Head of caudate nucleus (tissue), 42 donors: Measurements from ENCODE around the gene THAP10.
"Not testable (repeated sequence)": the region's sequence is repeated elsewhere in the genome, so short reads cannot be mapped to it uniquely, and the experiment has no call there.

Source experiments
- DNase-seq, 42 donors: peaks; one replicate each; pipeline versions ENCODE4 v3.0.0 to v3.0.0-alpha.2; 2020 to 2021; ENCODE audit warnings: mixed read lengths in 7 of 42
- intact Hi-C: fragments of 100-400 bp; cut with DNase I; formaldehyde crosslinking; loops from one replicate; pipeline ENCODE4 v1.15.0; 2022

Gene THAP10

DNA sequence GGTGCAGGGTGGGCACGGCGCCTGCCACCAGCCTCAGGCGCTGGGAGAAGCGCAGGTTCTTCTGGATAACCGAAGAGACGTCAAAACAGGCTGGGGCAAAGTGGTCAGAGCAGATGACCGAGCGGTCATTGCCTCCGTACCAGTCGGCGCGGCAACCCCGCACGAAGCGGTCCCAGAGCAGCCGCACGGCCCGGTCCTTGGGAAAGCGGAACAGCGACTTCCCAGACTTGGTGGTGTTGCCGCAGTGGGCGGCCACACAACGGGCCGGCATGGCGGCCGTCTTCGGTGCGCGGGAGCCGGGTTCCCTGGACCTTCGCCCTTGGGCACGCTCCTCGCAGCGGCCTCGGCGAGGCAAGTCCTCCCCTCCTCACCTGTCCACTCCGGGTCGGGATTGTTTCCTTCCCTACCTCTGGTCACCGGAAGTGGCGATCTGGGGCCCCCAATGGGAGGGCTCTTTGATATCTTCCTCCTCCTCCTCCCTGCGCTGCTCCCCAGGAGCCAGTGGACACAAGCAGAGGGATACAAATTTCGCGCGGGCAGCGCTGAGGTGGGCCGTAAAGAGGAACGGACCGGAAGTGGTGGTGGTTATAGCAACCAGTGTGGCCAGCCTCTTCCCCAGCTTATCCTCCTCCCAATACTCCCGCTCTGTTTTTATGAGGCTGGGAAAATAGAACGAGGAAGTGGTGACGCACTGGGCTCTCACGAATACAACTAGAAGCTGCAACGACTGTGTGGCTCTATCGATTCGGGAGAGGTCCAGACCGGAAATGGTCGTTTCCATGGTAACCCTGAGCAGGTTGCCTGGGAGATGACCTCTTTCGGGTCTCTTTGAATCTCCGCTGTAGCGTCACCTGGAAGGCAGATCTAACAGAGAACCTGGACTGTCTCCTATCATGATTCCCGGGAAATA lies at the start of gene THAP10, which contains the start of gene LRRC49:
THAP10 (minus strand) TSS at position 432 of the 910 bp plus-strand sequence; CDS start at position 271, 161 bp downstream.
LRRC49 (plus strand) TSS at position 825 of the 910 bp plus-strand sequence; CDS start at position 894, 69 bp downstream.
- intact Hi-C loops, result no loop called here
- DNase-seq, result peak; percentile 72 to 94 (median 88)

DNA sequence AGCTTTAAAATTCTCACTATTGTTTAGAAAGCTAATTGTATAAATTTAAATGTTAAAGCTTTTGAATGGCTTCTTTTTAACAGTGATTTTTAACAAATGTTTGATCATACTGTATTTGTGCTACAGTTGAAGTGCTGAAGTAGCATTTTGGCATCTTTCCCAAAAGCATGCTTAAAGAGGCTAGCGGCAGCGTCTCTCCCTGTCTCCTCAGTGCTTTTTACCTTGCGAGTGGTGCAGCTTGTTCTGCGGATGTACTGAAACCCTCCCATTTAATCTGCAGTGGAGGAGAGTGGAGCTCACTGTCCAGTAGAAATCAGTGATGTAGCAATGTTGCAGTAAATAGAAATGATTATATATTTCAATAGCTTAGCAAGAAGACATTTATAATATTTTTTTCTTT lies 44.1 kb upstream of the THAP10 start:
- peak in 18 of 42 donors; percentile 5 to 49 (median 16) for DNase-seq
- intact Hi-C loops, result no loop called here

DNA sequence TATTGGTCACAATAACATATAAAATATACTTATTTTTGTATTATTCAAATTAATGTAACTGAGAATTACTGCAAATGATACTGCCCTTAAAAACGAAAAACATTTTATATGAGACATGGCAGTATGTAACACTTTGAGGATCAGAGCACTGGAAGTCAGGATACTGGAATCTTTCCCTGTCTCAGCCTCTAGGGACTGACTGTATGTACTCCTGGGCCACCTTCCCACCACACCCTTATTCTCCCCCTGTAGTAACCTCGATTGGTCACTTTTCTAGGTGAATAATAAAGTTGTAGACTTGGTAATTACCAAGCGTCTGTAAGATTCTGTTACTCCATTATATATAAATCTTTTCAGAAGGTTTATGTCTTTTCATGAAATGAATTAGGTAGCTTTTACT lies 43.4 kb upstream of the THAP10 start:
- intact Hi-C loops, result no loop called here
- no peak for DNase-seq

DNA sequence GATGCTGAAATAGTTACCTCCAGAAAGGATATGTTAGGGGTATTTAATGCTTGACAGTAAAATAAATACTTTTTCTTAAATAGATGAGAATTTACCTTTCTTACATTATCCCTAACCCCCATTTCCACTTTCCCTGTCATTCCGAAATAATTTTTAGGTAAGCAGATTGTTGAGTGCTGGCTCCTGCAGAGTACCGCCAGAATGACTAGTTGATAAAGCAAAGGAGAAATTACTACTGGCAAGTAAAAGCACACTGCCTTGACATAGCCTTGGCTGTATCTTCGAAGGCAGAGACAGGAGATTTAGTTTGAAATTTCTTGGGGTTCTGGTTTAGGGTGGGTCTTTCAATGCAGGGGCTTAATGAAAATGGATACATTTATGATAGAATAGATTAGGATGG lies 41.2 kb upstream of the THAP10 start:
- intact Hi-C loops, result no loop called here
- DNase-seq, result no peak

DNA sequence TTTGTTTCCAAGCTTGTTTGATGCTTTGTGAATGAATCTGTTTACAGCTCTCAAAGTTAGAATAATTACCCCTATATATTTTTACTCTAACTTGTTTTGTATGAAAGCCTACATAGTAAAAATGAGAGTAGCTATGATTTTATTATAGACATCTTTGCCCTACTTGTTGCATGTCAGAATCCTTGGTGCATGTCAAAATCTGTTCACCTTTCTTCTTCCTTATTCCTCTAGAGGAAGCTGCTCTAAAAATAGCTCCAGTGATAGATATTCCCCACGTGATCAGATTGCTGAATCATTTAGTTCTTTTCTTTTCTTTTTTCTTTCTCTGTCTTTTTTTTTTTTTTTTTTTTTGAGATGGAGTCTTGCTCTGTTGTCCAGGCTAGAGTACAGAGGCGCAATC lies 40.2 kb upstream of the THAP10 start:
- intact Hi-C loops, result no loop called here

DNA sequence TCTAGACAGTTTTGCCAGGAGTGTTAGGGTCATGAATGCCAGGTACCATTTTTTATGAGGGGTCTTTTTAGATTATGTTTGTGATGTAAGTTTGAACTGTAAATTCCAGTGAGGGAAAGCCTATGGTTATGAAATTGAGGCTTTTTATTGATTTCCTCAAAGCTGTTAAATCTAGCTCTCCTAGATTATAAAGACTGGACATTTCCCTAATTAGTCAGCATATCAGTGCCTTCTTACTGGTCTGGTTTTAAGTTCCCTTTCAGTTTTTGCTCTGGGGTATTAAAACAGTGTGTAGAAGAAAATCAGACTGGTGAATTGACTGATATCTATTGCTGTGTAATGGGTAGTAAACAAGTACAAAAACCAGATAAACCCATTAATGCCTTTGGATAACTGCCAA lies 39.6 kb upstream of the THAP10 start:
- intact Hi-C loops, result no loop called here
- DNase-seq, result no peak

More for the DNA sequence above, 40.2 kb upstream of the THAP10 start:
- DNase-seq, result no peak

DNA sequence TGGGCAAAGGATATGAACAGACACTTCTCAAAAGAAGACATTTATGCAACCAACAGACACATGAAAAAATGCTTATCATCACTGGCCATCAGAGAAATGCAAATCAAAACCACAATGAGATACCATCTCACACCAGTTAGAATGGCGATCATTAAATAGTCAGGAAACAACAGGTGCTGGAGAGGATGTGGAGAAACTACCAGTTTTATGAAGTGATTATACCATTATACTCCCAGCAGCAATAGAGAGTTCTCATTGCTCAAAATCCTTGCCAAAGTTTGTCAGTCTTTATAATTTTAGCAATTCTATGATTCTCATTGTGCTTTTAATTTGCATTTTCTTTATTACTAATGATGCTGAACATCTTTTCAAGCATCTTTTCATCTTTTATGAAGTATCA lies 34.7 kb upstream of the THAP10 start:
- intact Hi-C loops, DNase-seq: not testable (repeated sequence)

DNA sequence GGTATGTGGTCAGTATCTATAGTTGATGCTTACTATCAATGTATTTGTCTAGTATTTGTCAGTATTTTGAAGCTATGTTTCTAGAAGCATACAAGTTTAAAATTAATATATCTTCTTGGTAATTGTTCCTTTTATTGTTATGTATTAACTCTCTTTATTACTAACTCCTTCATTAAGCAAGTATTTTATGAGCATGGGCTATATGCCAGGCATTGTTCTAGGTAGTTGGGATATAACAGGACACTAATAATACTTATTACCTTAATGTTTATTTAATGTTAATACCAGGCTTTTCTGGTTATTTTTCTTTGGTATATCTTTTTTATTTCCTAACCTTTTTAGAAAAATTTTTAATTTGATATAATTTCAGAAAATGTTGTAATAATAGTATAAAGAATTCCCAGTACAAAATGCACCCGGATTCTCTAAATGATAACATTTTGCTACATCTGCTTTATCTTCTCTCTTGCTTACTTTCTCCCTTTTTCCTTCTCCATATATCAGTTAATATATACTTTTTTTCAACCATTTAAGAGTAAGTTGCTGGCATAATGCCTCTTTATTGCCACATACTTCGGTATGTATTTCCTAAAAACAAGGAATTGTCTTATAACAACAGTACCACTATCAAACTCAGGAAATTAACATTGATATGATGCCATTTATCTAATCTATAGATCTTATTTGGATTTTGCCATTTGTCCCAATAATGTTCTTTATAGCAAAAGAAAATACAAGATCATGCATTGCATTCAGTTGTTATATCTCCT lies 31.3 kb upstream of the THAP10 start:
- no peak for DNase-seq
- intact Hi-C loops, result no loop called here

DNA sequence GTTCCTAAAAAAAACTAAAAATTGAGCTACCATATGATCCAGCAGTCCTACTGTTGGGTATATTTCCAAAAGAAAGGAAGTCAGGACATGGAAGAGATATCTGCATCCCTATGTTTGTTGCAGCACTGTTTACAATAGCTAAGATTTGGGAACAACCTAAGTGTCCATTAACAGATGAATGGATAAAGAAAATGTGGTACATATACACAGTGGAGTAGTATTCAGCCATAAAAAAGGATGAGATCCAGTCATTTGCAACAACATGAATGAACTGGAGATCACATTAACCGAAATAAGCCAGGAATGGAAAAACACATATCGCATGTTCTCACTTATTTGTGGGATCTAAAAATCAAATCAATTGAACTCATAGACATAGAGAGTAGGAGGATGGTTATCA lies 29.9 kb upstream of the THAP10 start:
- intact Hi-C loops, result no loop called here
- no peak for DNase-seq

DNA sequence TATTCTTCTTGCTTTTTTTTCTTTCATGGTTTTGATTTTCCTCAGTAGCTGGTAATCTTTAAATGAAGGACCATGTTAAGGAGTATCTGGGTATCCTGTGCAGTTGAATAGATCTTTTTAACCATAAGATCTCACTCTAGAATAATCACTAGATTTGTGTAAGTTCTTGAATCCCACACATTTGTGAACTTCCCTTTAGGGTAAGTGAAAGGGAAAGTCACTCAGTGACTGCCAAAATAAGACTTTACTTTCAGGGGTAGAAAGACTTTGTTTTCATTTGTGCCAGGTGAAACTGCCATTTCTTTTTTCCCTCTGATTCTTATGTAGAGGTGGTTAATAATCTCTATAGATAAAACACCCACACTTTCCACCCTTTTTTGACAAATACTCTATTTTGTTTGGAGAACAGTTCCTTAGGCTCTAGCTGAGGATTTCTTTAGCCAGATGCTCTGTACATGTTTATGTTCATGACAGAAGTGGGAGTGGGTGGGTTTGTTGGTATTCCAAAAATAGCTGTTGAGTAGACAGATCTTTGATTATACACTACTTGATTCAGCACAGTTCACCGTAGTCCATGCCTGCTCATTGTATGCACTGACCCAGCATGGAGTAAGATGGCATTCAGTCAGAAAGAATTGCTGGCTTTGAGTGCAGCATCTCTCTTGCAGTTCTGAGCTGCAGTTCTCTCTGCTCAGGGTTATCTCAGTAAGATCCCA lies 28.9 kb upstream of the THAP10 start:
- intact Hi-C loops, result no loop called here
- DNase-seq, result no peak

DNA sequence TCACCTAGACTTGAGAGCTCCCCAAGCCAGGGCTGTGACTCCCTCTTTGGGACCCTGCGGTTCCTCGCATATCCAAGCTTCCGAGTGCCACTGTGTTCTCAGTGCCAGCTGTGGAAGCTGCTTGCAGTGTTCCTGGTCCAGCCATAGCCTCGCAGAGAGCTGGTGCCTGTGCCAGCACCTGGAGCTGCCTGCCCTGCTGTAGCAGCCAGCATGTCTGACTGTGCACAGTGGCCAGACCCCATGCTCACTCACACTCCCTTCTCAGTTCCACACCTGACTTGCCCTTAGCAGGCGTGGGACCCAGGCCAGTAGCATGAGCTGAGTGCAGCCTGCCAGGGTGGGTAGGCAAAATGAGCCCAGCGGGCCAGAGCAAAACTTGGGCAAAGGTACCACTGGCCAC lies 25.7 kb upstream of the THAP10 start:
- DNase-seq, result no peak
- intact Hi-C loops, result no loop called here

DNA sequence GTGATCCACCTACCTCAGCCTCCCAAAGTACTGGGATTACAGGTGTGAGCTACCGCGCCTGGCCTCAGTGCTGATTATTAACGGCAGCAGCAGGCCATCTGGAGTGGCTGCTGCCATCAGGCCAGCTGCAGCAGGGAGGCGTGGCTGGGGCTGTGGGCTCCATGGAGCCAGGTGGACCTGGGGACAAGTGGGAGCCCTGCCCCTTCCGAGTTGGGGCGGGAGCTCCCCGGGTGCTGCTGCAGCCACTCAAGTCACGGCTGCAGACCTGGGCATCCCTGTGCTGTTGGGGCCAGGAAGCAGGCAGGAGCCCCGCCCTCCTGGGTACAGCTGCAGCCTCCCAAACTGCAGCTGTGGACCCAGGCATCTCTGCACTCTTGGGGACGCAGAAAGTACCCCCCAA lies 24.3 kb upstream of the THAP10 start:
- no peak for DNase-seq
- intact Hi-C loops, result no loop called here

DNA sequence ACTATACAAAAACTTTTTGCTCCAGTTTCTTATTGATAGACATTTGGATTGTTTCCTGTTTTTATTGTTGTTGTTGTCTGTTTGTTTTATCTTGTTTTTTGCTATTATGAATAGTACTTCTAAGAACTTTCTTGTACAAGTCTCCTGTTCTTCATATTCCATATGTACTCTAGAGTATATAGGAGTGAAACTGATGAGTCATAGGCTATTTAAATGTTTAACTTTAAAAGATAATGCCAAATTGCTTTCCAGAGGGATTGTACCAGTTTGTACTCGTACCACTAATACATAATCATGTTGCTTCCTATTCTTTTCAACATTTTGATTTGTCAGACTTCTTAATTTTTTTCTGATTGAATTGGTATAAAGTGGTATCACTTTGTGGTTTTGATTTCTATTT lies 20.0 kb upstream of the THAP10 start:
- DNase-seq, result no peak
- intact Hi-C loops, result no loop called here

DNA sequence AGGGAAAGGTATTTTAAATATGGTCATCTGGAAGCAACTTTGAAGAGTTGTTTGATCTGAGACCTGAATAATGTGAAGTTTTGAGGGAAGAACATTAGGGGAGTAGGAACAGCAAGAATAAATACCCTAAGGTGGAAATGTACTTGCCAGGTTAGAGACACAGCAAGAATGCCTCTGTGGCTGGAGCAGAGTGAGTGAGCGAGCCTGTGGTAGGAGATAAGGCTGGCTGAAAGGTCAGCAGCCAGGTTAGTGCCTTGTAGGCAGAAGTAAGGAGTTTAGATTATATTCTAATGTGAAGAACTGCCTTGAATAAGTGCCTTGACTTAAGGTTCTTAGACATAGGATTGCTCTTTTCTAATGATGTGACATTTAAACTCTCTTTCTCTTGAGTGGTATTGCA lies 18.7 kb upstream of the THAP10 start:
- DNase-seq, result no peak
- intact Hi-C loops, result no loop called here

DNA sequence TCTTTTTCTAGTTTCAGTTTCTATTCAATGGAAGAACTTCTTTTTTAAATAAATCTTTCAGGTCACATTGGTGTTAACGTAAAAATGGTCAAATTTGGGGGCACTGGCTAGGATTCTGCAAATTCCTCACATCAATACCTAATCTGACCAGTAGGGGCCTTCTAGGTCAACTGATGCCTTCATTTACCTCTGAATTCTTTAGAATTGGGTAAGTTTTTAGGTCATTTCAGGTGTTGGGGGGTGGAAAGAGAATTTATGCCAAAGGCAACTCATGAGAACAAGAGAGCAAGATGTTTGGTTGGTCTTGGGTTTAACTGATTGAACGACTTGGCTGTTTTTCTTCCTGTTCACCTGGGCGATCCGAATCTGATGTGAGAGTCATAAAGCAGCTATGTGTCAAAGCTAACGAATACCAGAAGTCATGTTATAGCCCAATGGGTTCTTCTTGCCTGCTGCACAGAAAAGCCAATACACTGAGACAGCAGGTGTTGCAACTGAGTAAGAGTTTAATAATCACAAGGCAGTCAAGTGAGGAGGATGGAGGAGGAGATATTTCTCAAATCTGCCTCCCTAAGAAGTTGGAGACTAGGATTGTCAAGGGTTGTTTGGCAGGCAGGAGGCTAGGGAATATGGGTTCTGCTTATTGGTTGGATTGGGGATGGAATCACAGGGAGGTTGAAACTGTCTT lies 15.7 kb upstream of the THAP10 start:
- no peak for DNase-seq
- intact Hi-C loops, result no loop called here

DNA sequence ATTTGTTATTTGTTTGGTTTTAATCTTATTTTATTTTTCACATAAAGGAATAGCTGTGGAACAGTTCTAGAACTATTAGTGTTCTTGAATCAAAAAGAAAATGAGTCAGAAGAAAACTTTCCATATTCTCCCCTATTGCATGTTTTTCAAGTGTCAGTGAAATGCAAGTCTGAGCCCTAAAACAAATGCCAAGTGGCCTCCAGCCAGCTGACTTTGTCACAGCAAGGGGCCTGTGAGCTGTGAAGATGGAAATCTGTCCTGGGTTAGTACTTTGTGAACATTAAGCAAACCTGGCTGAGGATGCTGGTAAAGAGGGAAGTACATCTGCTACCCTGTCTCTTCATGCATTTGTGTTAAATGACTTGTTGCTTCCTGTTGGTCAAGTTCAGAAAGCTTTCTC lies 14.6 kb upstream of the THAP10 start:
- no peak for DNase-seq
- intact Hi-C loops, result no loop called here

DNA sequence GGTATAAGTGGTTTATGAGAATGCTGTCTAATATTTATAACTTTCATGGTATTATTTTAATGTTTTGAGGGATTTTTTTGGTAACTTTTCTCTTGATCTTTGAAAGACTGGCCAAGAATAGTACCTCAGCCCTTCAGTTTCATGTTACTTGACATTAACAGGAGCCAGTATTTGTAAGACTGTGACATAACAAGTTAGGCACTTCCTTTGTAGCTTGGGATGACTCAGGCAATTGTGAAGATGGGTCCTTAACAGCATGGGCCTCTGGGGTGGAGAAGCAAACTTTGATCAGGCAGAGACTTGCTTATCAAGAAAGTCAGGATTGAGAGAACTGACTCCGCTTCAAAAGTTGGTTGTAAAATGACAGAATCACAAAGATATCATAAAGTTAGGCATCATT lies 9.9 kb upstream of the THAP10 start:
- DNase-seq, result no peak
- intact Hi-C loops, result no loop called here

DNA sequence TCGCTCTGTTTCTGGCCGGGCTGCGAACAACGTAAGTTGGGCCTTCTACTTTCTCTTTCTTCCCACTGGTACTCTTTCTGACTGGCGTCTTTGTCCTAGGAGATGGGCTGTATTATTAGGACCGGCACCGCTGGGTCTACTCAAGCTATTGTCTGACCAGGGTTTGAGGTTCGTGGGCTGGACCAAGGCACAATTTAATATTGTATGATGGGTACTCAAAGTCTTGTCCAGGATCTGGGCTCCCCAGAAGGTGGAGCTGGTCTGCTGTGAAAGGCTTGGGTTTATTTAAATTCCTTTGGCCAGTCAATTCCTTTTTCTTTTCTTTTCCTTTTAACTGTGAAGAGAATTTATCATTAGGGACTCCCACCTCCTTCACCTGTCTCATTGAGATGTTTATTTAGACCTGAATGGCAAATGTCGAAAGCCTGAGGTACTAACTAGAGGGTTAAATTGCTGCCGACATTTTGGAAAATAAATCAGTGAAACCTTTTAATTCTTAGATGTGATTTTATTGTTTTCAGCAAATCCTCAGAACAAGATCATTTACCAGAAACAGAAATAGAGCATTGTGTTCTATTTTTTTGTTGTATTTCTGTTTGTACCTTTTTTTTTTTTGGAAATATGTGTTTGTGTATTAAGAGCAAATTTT lies 803 bp upstream of the THAP10 start:
- intact Hi-C loops, result no loop called here
- peak in 22 of 42 donors; percentile 27 to 75 (median 48) for DNase-seq

DNA sequence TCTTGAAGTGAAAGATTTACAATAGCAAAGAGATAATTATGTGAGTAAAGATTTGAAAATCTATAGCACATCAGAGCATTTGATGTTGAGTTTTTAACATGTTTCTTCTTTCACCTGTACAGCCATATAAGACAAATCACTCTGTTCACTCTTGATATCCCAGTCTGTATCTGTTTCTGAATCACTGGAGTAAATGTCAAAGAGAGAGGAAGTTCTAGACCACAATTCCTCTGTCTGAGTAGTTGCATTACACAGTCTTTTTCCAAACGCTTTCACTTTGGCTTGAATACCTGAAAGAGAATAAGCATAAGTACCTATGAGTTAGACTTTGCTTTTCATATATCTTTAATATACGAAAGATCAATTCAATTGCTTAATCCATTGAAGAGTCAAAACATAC lies 9.9 kb downstream of the THAP10 start:
- intact Hi-C loops, result no loop called here
- DNase-seq, result no peak
